MM.1S (cell line): ENCODE results near the gene IL3.

Experiments
- EZH2 ChIP-seq: fragments of 300-600 bp; sonication (generic); optimal IDR thresholded peaks from 2 replicates; pipeline ENCODE3; 2017; ENCODE audit warnings: low read depth, mild to moderate bottlenecking, antibody characterized with exemption, low read length, mixed read lengths
- EZH2phosphoT487 ChIP-seq: fragments of 300-600 bp; sonication (generic); IDR thresholded peaks from 2 replicates; pipeline ENCODE4 v1.6.1; 2018; ENCODE audit warnings: antibody characterized with exemption, low read length

DNA sequence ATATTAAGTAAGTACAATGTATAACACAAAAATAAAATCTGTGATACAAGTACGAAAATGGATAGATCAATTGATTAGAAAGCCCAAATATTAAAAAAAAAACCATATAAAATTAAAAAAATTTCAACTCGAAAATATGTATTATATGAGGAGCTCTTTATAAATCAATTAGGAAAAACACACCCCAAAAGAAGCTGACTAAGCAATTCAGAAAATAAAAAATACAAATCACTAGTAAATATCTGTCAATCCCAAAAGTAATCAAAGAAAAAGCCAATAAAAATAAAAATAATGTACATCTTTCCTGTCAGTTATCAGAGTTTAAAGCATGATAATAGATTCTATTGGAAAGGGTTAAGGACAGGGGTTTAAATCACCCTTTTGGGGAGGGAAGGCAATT is 38.8 kb upstream of the IL3 start:
- TF ChIP-seq EZH2phosphoT487 (no peak), EZH2 (no peak)
